ENCODE measurements around the gene HSH2D. TPM values are rescaled to one million over a fixed set of nuclear protein-coding genes. Genes with fewer than 3 reads are reported as not detected.

HSH2D gene
- total and polyA plus RNA-seq, 4 donors: 5.5 to 9.3 (median 6.4) TPM

- H3K4me3 ChIP-seq: peak within 1 kb of the TSS; percentile 78
- H3K27ac ChIP-seq (ENCODE audit: low read depth in 1 of 2, low read length in 1 of 2): peak within 1 kb of the TSS; percentile 88 to 94
- no peaks in the 10 kb centered on the region for H3K27me3 ChIP-seq (ENCODE audit: control insufficient read depth in 3 of 3, insufficient read depth in 3 of 3, low read length in 2 of 3)
- WGBS, 2 donors: 0% methylated on average over 78 to 81 of the region's 81 CpGs
- peak within 1 kb of the TSS; percentile 90 to 97 for H3K9ac ChIP-seq (ENCODE audit: insufficient read depth in 1 of 2, low read length in 2 of 2)
- peak; percentile 94 for TF ChIP-seq CTCF (IDR thresholded peaks at IDR 0.05; ENCODE audit: control extremely low read depth, extremely low read depth)
- peak; percentile 100 for DNase-seq
- ATAC-seq (ENCODE audit: insufficient read depth, low FRiP score): peak; percentile 95
- no peaks in the 10 kb centered on the region for H3K9me3 ChIP-seq (ENCODE audit: control insufficient read depth in 4 of 4, insufficient read depth in 3 of 4, low read length in 3 of 4)
- H3K36me3 ChIP-seq (ENCODE audit: control insufficient read depth in 4 of 4, insufficient read depth in 4 of 4, low read length in 4 of 4): peaks cover 0 to 11% (median 2%) of the 10 kb centered on the region in 4 donors
- peaks cover 0 to 14% (median 6%) of the 10 kb centered on the region in 5 donors for H3K4me1 ChIP-seq (ENCODE audit: control insufficient read depth in 5 of 5, insufficient read depth in 5 of 5, low read length in 5 of 5)
Observed at GRCh38 chr19:16111160-16111908, 32.2 kb upstream of the HSH2D start, which contains the start of gene RAB8A. Gene RAB8A, plus strand, starts transcription at chr19:16111889. Its CDS starts 13 bp downstream, at chr19:16111902.

- Histone ChIP-seq H3K9me3 (ENCODE audit: control insufficient read depth in 4 of 4, insufficient read depth in 3 of 4, low read length in 3 of 4) (no peaks in the 10 kb centered on the region), H3K36me3 (ENCODE audit: control insufficient read depth in 4 of 4, insufficient read depth in 4 of 4, low read length in 4 of 4) (peaks cover 0 to 12% (median 2%) of the 10 kb centered on the region in 4 donors), H3K27me3 (ENCODE audit: control insufficient read depth in 3 of 3, insufficient read depth in 3 of 3, low read length in 2 of 3) (no peaks in the 10 kb centered on the region), H3K4me1 (ENCODE audit: control insufficient read depth in 5 of 5, insufficient read depth in 5 of 5, low read length in 5 of 5) (peaks cover 0 to 14% (median 6%) of the 10 kb centered on the region in 5 donors), H3K9ac (ENCODE audit: insufficient read depth in 1 of 2, low read length in 2 of 2) (peak overlapping the region; percentile 90 to 97), H3K4me3 (peak overlapping the region; percentile 78), H3K27ac (ENCODE audit: low read depth in 1 of 2, low read length in 1 of 2) (peak overlapping the region; percentile 88 to 94)
- 3% methylated on average over 37 of the region's 37 CpGs for WGBS, 2 donors
- no peak for DNase-seq
- no peak for ATAC-seq (ENCODE audit: insufficient read depth, low FRiP score)
- no peak for TF ChIP-seq CTCF (IDR thresholded peaks at IDR 0.05; ENCODE audit: control extremely low read depth, extremely low read depth)
Observed at GRCh38 chr19:16111909-16112752, 31.4 kb upstream of the HSH2D start.

GRCh38 chr19:16112778-16113177 lies 30.7 kb upstream of the HSH2D start:
- Histone ChIP-seq H3K27ac (ENCODE audit: low read depth in 1 of 2, low read length in 1 of 2) (peak overlapping the region in 1 of 2 donors; percentile 94), H3K4me1 (ENCODE audit: control insufficient read depth in 5 of 5, insufficient read depth in 5 of 5, low read length in 5 of 5) (peaks cover 0 to 16% (median 6%) of the 10 kb centered on the region in 5 donors), H3K9ac (ENCODE audit: insufficient read depth in 1 of 2, low read length in 2 of 2) (peak overlapping the region in 1 of 2 donors; percentile 97), H3K9me3 (ENCODE audit: control insufficient read depth in 4 of 4, insufficient read depth in 3 of 4, low read length in 3 of 4) (no peaks in the 10 kb centered on the region), H3K36me3 (ENCODE audit: control insufficient read depth in 4 of 4, insufficient read depth in 4 of 4, low read length in 4 of 4) (peaks cover 0 to 17% (median 2%) of the 10 kb centered on the region in 4 donors), H3K27me3 (ENCODE audit: control insufficient read depth in 3 of 3, insufficient read depth in 3 of 3, low read length in 2 of 3) (no peaks in the 10 kb centered on the region), H3K4me3 (no peak overlapping the region)
- no peak for TF ChIP-seq CTCF (IDR thresholded peaks at IDR 0.05; ENCODE audit: control extremely low read depth, extremely low read depth)
- DNase-seq: no peak
- 27 to 65% methylated on average over 2 of the region's 2 CpGs for WGBS, 2 donors
- no peak for ATAC-seq (ENCODE audit: insufficient read depth, low FRiP score)

Data from lung (tissue), 12 donors.